Calu3 (cell line): ENCODE data around the gene MEGF9. TPM values are rescaled to one million over a fixed set of nuclear protein-coding genes. Genes with fewer than 3 reads are reported as not detected.

Experiments
- BruUV-seq: library from RNA; stranded (reverse); fragments of 400-500 nt; replicated peaks from 2 replicates; lab custom pipeline; 2021; lab: Mats Ljungman, UMichigan
- CTCF ChIA-PET: fragments of 300-600 bp; sonication (Branson Sonifier 250); formaldehyde crosslinking; loops from one replicate; lab custom pipeline; 2022; ENCODE audit warnings: antibody characterized with exemption; lab: Charles Lee
- DNase-seq: peaks from one replicate; pipeline ENCODE4 v3.0.0; 2022
- H3K27ac Mint-ChIP-seq: one replicate; pipeline ENCODE4 v1.8.0; 2022; ENCODE audit warnings: mixed read lengths; ENCODE audit not compliant: unreplicated experiment
- H3K27me3 Mint-ChIP-seq: one replicate; pipeline ENCODE4 v1.8.0; 2022; ENCODE audit warnings: mixed read lengths; ENCODE audit not compliant: unreplicated experiment
- H3K36me3 Mint-ChIP-seq: one replicate; pipeline ENCODE4 v1.8.0; 2022; ENCODE audit warnings: mild to moderate bottlenecking, moderate library complexity, mixed read lengths; ENCODE audit not compliant: insufficient read depth, unreplicated experiment
- H3K4me1 Mint-ChIP-seq: one replicate; pipeline ENCODE4 v1.8.0; 2022; ENCODE audit warnings: mild to moderate bottlenecking, low read depth, mixed read lengths; ENCODE audit not compliant: unreplicated experiment
- H3K4me3 Mint-ChIP-seq: one replicate; pipeline ENCODE4 v1.8.0; 2022; ENCODE audit warnings: mild to moderate bottlenecking, low read depth, moderate library complexity, mixed read lengths; ENCODE audit not compliant: unreplicated experiment
- H3K9me3 Mint-ChIP-seq: one replicate; pipeline ENCODE4 v1.8.0; 2022; ENCODE audit warnings: low read depth, mixed read lengths; ENCODE audit not compliant: unreplicated experiment
- intact Hi-C: fragments of 100-400 bp; cut with micrococcal nuclease; formaldehyde crosslinking; loops from one replicate; pipeline ENCODE4 v1.10.0; 2022; ENCODE audit not compliant: unreplicated experiment
- total RNA-seq: library from RNA; stranded (reverse); gene quantifications from 2 replicates; pipeline ENCODE4 v1.2.3, GENCODE V29; 2022
- TF ChIP-seq, protein P1 (sequence below): fragments of 200-600 bp; IDR thresholded peaks from one replicate; pipeline ENCODE4 v1.8.0; 2022; ENCODE audit warnings: antibody characterized with exemption; ENCODE audit not compliant: unreplicated experiment

The MEGF9 gene
- total RNA-seq, 1 experiment from 2014 or later, result 7.1 TPM

DNA sequence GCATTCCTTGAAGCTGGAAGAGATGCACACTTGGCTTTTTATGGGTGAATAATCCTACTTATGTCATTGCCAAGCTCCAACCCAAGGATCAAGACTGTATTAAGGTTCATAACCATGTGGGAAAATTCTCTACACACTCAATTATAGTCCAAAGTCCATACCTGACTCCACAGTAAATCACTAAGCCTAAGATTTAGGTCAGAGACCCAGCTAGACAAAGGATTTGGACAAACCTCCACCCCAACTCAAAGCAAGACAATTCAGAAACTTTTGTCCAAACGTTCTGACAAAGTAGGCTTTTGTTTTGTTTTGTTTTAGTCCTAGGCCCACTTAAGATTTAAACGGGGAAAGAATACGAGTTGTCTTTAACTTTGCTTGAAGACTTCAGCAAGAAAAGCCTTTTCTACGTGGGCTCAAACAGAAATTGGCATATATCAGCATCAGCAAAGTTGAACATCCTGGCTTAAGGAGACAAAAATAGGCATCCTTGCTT lies 1.7 kb downstream of the MEGF9 start:
- intact Hi-C loops, result no loop called here
- no peaks in the 10 kb centered on the region for H3K9me3 Mint-ChIP-seq
- CTCF ChIA-PET, result interaction anchor here (0.6 to 2.8 kb wide), 4 partner anchors 18 to 347 kb away, joined by 3 to 7 read pairs (median 4); no protein-coding TSS in a partner anchor

DNA sequence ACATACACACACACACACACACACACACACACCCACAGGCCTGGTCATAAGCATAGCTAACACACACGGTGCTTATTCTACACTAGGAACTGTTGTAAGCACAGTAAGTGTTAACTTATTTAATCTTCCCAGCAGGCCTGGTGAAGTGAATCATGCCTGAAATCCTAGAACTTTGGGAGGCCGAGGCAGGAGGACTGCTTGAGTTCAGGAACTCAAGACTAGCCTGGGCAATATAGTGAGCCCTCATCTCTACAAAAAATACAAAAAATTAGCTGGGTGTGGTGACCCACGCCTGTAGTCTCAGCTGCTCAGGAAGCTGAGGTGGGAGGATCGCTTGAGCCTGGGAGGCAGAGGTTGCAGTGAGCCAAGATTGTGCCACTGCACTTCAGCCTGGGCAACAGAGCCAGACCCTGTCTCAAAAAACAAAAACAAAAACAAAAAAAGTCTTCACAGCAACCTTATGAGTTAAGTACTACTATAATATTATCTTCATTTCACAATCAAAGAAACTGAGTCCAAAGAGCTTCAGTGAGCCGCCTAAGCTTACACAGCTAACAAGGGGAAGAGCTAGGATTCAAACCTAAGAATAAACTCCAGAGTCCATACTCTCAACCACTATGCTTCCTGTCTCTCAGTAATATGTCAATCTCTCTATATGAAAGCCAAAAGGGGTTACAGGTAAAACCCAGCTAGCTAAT lies 2.3 kb downstream of the MEGF9 start:
- Mint-ChIP-seq H3K27ac (peak overlapping the region; percentile 58), H3K4me1 (peaks cover 26% of the 10 kb centered on the region), H3K4me3 (peak overlapping the region; percentile 87), H3K36me3 (peaks cover 21% of the 10 kb centered on the region), H3K27me3 (no peaks in the 10 kb centered on the region), H3K9me3 (no peaks in the 10 kb centered on the region)
- TF ChIP-seq, protein P1, sequence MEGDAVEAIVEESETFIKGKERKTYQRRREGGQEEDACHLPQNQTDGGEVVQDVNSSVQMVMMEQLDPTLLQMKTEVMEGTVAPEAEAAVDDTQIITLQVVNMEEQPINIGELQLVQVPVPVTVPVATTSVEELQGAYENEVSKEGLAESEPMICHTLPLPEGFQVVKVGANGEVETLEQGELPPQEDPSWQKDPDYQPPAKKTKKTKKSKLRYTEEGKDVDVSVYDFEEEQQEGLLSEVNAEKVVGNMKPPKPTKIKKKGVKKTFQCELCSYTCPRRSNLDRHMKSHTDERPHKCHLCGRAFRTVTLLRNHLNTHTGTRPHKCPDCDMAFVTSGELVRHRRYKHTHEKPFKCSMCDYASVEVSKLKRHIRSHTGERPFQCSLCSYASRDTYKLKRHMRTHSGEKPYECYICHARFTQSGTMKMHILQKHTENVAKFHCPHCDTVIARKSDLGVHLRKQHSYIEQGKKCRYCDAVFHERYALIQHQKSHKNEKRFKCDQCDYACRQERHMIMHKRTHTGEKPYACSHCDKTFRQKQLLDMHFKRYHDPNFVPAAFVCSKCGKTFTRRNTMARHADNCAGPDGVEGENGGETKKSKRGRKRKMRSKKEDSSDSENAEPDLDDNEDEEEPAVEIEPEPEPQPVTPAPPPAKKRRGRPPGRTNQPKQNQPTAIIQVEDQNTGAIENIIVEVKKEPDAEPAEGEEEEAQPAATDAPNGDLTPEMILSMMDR, result no peak
- no TSS peak for BruUV-seq
- DNase-seq, result no peak
- intact Hi-C loops, result loop anchor here (2.0 kb wide), 1 partner anchor 93 kb away; no protein-coding TSS in a partner anchor
- CTCF ChIA-PET, result interaction anchor here (0.6 to 2.8 kb wide), 3 partner anchors 19 to 348 kb away, joined by 3 to 7 read pairs (median 4); no protein-coding TSS in a partner anchor

More for the DNA sequence above, 1.7 kb downstream of the MEGF9 start:
- Mint-ChIP-seq H3K4me1 (peaks cover 26% of the 10 kb centered on the region), H3K27me3 (no peaks in the 10 kb centered on the region), H3K27ac (peak overlapping the region; percentile 58), H3K36me3 (peaks cover 21% of the 10 kb centered on the region), H3K4me3 (peak overlapping the region; percentile 87)
- TF ChIP-seq, protein P1, result no peak
- DNase-seq, result no peak
- TSS peak; percentile 32 for BruUV-seq

DNA sequence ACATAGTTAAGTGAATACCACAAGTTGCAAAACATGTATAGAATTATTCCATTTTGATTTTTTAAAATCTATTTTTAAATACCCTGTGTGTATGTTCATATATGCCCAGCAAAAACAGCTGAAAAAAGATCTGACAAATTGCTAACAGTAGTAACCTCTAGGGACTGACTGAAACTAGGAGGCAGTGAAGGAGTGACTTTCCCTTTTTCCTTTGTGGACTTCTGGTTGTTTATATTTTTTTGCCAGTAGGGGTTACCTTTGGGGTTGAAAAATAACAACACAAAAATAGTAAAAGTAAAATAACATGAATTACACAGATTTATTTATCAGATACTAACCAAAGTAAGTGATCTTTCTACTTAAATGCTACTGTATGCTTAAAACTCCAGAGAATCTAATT lies 2.9 kb downstream of the MEGF9 start:
- BruUV-seq, result no TSS peak
- no peaks in the 10 kb centered on the region for H3K27me3 Mint-ChIP-seq
- no peak for DNase-seq
- CTCF ChIA-PET, result interaction anchor here (1.2 to 2.8 kb wide), 2 partner anchors 19 to 92 kb away, joined by 4 to 7 read pairs; no protein-coding TSS in a partner anchor
- H3K9me3 Mint-ChIP-seq, result no peaks in the 10 kb centered on the region
- H3K4me1 Mint-ChIP-seq, result peaks cover 26% of the 10 kb centered on the region
- TF ChIP-seq, protein P1, result no peak
- intact Hi-C loops, result loop anchor here (2.0 kb wide), 1 partner anchor 93 kb away; no protein-coding TSS in a partner anchor
- H3K4me3 Mint-ChIP-seq, result peak overlapping the region; percentile 87
- H3K27ac Mint-ChIP-seq, result peak overlapping the region; percentile 44
- H3K36me3 Mint-ChIP-seq, result peaks cover 21% of the 10 kb centered on the region

DNA sequence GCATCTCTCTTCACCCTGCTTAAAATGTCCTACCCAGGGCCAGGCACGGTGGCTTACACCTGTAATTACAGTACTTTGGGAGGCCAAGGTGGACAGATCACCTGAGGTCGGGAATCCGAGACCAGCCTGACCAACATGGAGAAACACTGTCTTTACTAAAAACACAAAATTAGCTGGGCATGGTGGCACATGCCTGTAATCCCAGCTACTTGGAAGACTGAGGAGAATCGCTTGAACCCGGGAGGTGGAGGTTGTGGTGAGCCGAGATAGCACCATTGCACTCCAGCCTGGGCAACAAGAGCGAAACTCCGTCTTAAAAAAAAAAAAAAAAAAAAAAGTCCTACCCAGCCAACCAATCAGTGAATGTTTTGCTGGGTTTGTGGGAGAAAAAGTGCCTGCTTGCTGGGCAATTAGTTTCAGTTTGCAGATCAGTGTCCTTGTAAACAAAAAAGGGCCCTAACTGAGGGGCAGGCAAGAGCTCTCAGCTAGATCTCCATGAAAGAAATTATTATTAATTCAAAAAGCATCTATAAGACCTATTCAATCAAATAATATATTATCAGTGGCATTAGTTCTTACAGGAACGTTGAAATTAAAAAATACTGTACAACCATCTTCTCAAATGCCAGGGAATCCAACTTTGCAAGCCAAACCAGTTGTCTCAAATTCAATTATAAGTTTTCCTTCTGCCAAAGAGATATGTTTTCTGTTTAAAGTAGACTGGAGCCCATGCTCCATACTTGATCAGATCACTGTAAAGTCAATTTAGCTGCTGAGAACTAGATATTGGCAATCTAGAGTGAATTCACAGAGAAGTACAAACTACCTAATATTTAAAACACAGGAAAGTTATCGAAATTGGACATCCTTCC lies 3.9 kb downstream of the MEGF9 start:
- Mint-ChIP-seq H3K4me3 (peak overlapping the region; percentile 87), H3K4me1 (peaks cover 23% of the 10 kb centered on the region), H3K27me3 (no peaks in the 10 kb centered on the region), H3K36me3 (peaks cover 21% of the 10 kb centered on the region), H3K9me3 (no peaks in the 10 kb centered on the region), H3K27ac (peak overlapping the region; percentile 50)
- CTCF ChIA-PET, result interaction anchor here (0.5 to 2.8 kb wide), 2 partner anchors 91 to 885 kb away, joined by 4 to 7 read pairs; no protein-coding TSS in a partner anchor
- no TSS peak for BruUV-seq
- DNase-seq, result no peak
- TF ChIP-seq, protein P1, result no peak
- intact Hi-C loops, result loop anchor here (2.0 kb wide), 1 partner anchor 92 kb away; no protein-coding TSS in a partner anchor
